Thyroid gland (tissue), 4 donors: Measurements from ENCODE around the gene DNAAF5. TPM values are rescaled to one million over a fixed set of nuclear protein-coding genes. Genes with fewer than 3 reads are reported as not detected.

ENCODE experiments used
- DNase-seq, 2 donors: peaks; one replicate each; pipeline ENCODE4 v3.0.0-alpha.2; 2019
- H3K27ac ChIP-seq, 3 donors: fragments of 200-600 bp; sonication (generic); 1 replicate in 2 of 3; 2 replicates in 1 of 3; pipeline ENCODE4 v1.5.1; 2016 to 2019; ENCODE audit warnings: mild to moderate bottlenecking in 1 of 3, moderate library complexity in 1 of 3
- H3K27me3 ChIP-seq: fragments of 200-600 bp; sonication (generic); one replicate; pipeline ENCODE4 v1.5.1; 2019
- H3K36me3 ChIP-seq, 2 donors: fragments of 200-600 bp; sonication (generic); one replicate each; pipeline ENCODE4 v1.5.1; 2016 to 2019
- H3K4me1 ChIP-seq, 2 donors: fragments of 200-600 bp; sonication (generic); one replicate each; pipeline ENCODE4 v1.5.1; 2017 to 2019
- H3K4me3 ChIP-seq, 3 donors: fragments of 200-600 bp; sonication (generic); replicated peaks in 1 of 3; 1 replicate in 2 of 3; 2 replicates in 1 of 3; pipeline ENCODE4 v1.5.1; 2016; ENCODE audit warnings: mild to moderate bottlenecking in 1 of 3
- H3K9me3 ChIP-seq: fragments of 200-600 bp; sonication (generic); one replicate; pipeline ENCODE4 v1.5.1; 2017
- POLR2A ChIP-seq, 2 donors: fragments of 450-650 bp; IDR thresholded peaks; one replicate each; pipeline ENCODE4 v1.6.1; 2017; ENCODE audit warnings: antibody characterized with exemption in 2 of 2, mild to moderate bottlenecking in 2 of 2, moderate library complexity in 1 of 2
- WGBS, 2 donors: methylation state at CpG; one replicate each; pipeline ENCODE4 v1.1.5; 2017; 5-methylcytosine and 5-hydroxymethylcytosine counted together
- intact Hi-C: fragments of 100-400 bp; cut with DNase I; formaldehyde crosslinking; loops from one replicate; pipeline ENCODE4 v1.15.1; 2023
- total RNA-seq, 4 donors: library from RNA; depleted of rRNA; stranded (reverse); fragments of >200 nt; gene quantifications; one replicate each; pipeline ENCODE4 v1.2.3, GENCODE V29; 2016
- TF ChIP-seq, protein P1 (sequence below), 6 experiments: fragments of 200-600 bp in 3 of 6; fragments of 450-650 bp in 3 of 6; sonication (generic) in 3 of 6; IDR thresholded peaks; one replicate each; pipeline ENCODE4 v1.5.1; 2016 to 2019; ENCODE audit warnings: antibody characterized with exemption in 6 of 6, mild to moderate bottlenecking in 2 of 6, inconsistent platforms in 1 of 6, moderate library complexity in 1 of 6

Gene DNAAF5
- total RNA-seq, 4 donors from 2014 or later = 20.2 to 40.7 (median 34.0) TPM

GRCh38 chr7:774161-775109 lies 47.9 kb downstream of the DNAAF5 start:
- intact Hi-C loops = loop anchor here (5.0 kb wide), 1 partner anchor 447 kb away; no protein-coding TSS in a partner anchor
- WGBS, 2 donors = 76 to 86% methylated on average over 20 to 33 of the region's 65 CpGs
- H3K27me3 ChIP-seq = no peaks in the 10 kb centered on the region
- no peak overlapping the region for H3K4me3 ChIP-seq
- H3K36me3 ChIP-seq = peaks cover 17 to 29% of the 10 kb centered on the region in 2 donors
- H3K9me3 ChIP-seq = no peaks in the 10 kb centered on the region
- peak; percentile 42 to 45 for DNase-seq
- H3K4me1 ChIP-seq = peaks cover 0 to 10% of the 10 kb centered on the region in 2 donors
- no peak overlapping the region for H3K27ac ChIP-seq
- TF ChIP-seq, protein P1, sequence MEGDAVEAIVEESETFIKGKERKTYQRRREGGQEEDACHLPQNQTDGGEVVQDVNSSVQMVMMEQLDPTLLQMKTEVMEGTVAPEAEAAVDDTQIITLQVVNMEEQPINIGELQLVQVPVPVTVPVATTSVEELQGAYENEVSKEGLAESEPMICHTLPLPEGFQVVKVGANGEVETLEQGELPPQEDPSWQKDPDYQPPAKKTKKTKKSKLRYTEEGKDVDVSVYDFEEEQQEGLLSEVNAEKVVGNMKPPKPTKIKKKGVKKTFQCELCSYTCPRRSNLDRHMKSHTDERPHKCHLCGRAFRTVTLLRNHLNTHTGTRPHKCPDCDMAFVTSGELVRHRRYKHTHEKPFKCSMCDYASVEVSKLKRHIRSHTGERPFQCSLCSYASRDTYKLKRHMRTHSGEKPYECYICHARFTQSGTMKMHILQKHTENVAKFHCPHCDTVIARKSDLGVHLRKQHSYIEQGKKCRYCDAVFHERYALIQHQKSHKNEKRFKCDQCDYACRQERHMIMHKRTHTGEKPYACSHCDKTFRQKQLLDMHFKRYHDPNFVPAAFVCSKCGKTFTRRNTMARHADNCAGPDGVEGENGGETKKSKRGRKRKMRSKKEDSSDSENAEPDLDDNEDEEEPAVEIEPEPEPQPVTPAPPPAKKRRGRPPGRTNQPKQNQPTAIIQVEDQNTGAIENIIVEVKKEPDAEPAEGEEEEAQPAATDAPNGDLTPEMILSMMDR (IDR thresholded peaks at IDR 0.05) = peak; percentile 38 to 90 (median 58)
- no peak for TF ChIP-seq POLR2A (IDR thresholded peaks at IDR 0.05)

DNA sequence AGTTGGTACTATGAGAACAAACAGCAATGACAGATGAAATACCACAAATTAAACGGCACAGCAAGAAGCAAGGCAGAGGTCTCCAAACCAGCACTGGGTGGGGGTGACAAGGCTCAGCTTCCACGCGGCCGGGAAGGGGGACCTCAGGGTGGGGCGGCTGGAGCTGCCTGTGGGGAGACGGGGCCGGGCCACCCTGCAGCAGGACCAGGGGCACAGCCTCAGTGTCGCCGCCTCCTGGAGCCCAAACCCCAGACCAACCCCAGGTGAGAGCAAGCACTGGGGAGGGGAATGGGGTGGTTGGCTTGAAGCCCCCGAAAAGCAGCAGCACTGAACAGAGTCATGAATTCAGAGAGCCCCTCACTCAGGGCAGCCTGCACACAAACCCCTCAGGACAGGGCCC lies 49.9 kb downstream of the DNAAF5 start:
- no peaks in the 10 kb centered on the region for H3K27me3 ChIP-seq
- WGBS, 2 donors = 93 to 96% methylated on average over 7 to 10 of the region's 10 CpGs
- intact Hi-C loops = no loop called here
- DNase-seq = no peak
- peaks cover 0 to 13% of the 10 kb centered on the region in 2 donors for H3K4me1 ChIP-seq
- TF ChIP-seq POLR2A (IDR thresholded peaks at IDR 0.05) = no peak
- TF ChIP-seq, protein P1 (IDR thresholded peaks at IDR 0.05) = no peak
- no peak overlapping the region for H3K4me3 ChIP-seq
- no peak overlapping the region for H3K27ac ChIP-seq
- H3K9me3 ChIP-seq = no peaks in the 10 kb centered on the region
- peaks cover 17 to 32% of the 10 kb centered on the region in 2 donors for H3K36me3 ChIP-seq

GRCh38 chr7:776992-777727 lies 50.7 kb downstream of the DNAAF5 start:
- intact Hi-C loops = no loop called here

DNA sequence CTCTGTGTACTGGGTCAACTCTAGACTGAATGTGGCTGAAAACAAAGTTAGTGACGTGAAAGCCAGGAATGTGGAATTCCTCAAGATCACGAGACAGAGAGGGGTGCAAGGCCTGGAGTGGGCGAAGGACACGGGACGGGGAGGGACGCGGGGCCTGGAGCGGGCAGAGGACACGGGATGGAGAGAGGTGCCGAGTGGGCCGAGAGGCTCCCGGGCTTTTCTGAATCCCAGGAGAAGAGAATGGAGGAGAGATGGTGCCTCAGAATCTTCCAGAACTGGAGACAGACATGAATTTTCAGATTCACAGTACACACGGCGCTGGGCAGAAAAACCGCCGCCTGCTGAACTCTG lies 51.2 kb downstream of the DNAAF5 start:
- DNase-seq = no peak
- Histone ChIP-seq H3K4me3 (no peak overlapping the region), H3K4me1 (peaks cover 0 to 13% of the 10 kb centered on the region in 2 donors), H3K9me3 (no peaks in the 10 kb centered on the region), H3K27me3 (no peaks in the 10 kb centered on the region), H3K27ac (no peak overlapping the region), H3K36me3 (peaks cover 15 to 33% of the 10 kb centered on the region in 2 donors)
- intact Hi-C loops = no loop called here
- WGBS, 2 donors = 87 to 89% methylated on average over 16 of the region's 16 CpGs
- TF ChIP-seq POLR2A (IDR thresholded peaks at IDR 0.05) = no peak
- TF ChIP-seq, protein P1 (IDR thresholded peaks at IDR 0.05) = no peak

More at GRCh38 chr7:776992-777727, 50.7 kb downstream of the DNAAF5 start:
- TF ChIP-seq, protein P1 (IDR thresholded peaks at IDR 0.05) = no peak
- no peak for TF ChIP-seq POLR2A (IDR thresholded peaks at IDR 0.05)
- H3K27me3 ChIP-seq = no peaks in the 10 kb centered on the region
- WGBS, 2 donors = 89 to 90% methylated on average over 26 of the region's 26 CpGs
- no peak overlapping the region for H3K4me3 ChIP-seq
- no peak for DNase-seq
- no peak overlapping the region for H3K27ac ChIP-seq
- H3K36me3 ChIP-seq = peaks cover 17 to 32% of the 10 kb centered on the region in 2 donors
- peaks cover 0 to 13% of the 10 kb centered on the region in 2 donors for H3K4me1 ChIP-seq
- H3K9me3 ChIP-seq = no peaks in the 10 kb centered on the region
